GM12891 (cell line): ENCODE measurements around the gene PPP1R11.

ENCODE experiments used
- PAX5 ChIP-seq: IDR thresholded peaks from 2 replicates; pipeline ENCODE4 v1.6.1; 2011; ENCODE audit warnings: low read length, moderate library complexity, mild to moderate bottlenecking; ENCODE audit not compliant: insufficient read depth, severe bottlenecking
- POLR2A ChIP-seq: IDR thresholded peaks from 2 replicates; pipeline ENCODE4 v1.6.1; 2011; ENCODE audit warnings: low read depth, low read length, control low read depth
- POLR2AphosphoS5 ChIP-seq: IDR thresholded peaks from 2 replicates; pipeline ENCODE4 v1.6.1; 2011; ENCODE audit warnings: low read depth, low read length, control low read depth
- SPI1 ChIP-seq: IDR thresholded peaks from 2 replicates; pipeline ENCODE4 v1.6.1; 2011; ENCODE audit warnings: low read depth, low read length, control low read depth
- TAF1 ChIP-seq: IDR thresholded peaks from 2 replicates; pipeline ENCODE4 v1.6.1; 2011; ENCODE audit warnings: low read depth, low read length, control low read depth

DNA sequence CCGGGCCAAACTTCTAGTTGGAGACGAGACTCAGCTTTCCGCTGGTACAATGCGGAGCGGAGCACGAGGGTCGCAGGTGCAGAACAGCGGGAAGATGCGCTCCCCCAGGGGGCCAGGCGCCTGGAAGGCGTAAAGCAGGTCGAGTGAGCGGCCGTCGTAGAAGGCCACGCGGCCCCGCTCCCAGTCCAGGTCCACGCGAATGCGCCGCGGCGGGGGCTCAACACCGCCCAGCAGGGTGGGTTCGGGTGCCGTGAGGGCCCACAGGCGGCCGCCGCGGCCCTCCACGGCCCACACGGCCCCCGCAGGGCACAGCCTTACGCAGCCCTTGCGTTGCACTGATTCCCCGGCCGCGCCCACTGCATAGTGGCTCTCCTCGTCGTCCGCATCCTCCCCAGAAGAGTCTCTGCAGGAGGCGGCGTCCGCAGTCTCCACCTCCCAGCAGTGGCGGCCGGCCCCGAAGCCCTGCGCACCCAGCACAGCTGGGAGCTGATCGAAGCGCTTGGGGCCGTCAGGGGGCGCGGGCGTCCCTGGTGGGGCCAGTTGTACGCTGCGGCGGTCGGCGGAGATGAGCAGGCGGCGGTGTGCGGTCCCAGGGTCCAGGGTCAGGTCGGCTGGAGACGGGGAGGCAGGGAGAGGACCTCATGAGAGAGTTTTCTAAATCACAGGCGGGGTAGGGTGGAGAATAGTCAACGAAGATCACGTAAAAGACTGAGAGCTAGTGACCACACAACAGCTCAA lies 4.3 kb downstream of the PPP1R11 start:
- no peak for TF ChIP-seq POLR2A
- no peak for TF ChIP-seq TAF1
- TF ChIP-seq POLR2AphosphoS5, result no peak
- TF ChIP-seq PAX5, result no peak
- TF ChIP-seq SPI1, result no peak
